ENCODE data around the gene PPP1R27.

The PPP1R27 gene

DNA sequence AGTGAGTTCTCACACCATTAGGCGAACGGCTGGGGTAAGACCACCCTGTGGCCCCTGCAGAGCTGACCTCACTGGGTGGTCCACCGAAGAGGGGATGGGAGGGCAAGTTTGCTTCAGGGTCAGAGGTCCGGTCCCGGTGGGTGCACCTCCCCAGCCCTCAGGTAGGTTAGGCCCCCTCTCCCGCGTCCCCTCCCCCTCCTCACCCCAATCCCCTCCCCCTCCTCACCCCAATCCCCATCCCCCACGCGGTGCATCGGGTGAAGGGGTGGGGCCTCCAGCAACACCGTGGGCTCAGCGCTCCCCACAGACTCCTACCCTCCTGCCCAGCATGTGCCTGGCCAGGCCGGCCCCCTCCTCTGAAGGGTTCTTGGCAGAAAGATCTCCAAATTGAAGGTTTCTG lies 15.1 kb downstream of the PPP1R27 start:
- no peak for DNase-seq

DNA sequence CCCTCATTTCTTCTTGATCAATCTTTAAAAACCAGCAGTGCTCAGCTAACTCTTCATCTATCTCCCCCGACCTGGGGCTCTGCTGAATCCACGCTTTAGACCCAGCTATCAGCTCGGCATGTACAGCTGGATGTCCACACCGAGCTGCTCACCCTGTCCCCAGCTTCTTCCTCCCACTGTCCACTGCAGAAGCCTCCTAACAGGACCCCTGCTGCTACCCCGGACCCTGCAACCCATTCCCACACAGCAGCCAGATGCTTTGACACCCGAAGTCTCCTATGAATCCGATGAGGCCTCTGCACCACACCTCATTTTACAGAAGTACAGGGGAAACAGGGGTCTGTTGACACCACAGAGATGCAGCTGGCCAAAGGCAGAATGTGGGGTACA lies 17.1 kb downstream of the PPP1R27 start:
- no peak for DNase-seq

GRCh38 chr17:81815646-81815986 lies 19.2 kb downstream of the PPP1R27 start:
- no peak for DNase-seq

DNA sequence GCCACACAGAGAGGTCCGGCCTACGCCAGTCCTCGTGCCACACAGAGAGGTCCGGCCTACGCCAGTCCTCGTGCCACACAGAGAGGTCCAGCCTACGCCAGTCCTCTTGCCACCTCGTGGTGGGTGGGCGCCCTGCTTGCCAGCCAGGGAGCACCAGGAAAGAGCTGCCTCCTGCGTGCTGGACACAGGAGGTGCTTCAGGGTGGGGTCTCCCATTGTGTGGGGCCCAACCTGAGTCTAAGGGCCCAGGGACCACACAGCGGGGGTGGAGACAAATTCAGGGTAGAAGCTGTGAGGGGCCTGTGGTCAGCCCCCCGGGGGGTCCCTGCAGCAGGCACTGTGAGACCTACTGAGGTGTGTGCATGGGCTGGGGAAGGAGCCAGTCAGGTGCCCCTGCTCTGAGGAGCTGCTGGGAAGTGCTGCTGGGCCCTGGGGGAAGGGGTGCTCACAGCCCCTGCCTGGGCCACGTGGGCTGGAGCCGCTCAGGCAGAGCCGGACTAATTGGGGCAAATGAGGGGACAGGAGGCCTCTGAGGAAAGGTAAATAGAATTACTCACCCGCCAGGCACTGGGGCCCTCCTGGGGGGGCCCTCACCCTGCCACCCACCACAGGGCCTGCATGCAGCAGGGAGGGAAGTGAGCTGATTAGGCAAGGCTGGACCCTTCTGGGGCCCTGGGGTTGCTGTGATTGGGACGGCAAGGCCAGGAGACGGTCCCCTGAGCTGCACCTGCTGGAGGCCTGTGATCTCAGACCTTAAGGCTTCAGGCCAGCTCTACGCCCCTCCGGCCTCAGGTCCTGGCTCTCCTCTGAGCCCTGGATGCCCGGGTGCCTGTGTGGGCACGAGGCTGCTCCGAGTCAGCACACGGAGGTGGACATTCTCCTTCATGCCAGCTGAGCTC lies 19.9 kb downstream of the PPP1R27 start:
- DNase-seq: no peak

DNA sequence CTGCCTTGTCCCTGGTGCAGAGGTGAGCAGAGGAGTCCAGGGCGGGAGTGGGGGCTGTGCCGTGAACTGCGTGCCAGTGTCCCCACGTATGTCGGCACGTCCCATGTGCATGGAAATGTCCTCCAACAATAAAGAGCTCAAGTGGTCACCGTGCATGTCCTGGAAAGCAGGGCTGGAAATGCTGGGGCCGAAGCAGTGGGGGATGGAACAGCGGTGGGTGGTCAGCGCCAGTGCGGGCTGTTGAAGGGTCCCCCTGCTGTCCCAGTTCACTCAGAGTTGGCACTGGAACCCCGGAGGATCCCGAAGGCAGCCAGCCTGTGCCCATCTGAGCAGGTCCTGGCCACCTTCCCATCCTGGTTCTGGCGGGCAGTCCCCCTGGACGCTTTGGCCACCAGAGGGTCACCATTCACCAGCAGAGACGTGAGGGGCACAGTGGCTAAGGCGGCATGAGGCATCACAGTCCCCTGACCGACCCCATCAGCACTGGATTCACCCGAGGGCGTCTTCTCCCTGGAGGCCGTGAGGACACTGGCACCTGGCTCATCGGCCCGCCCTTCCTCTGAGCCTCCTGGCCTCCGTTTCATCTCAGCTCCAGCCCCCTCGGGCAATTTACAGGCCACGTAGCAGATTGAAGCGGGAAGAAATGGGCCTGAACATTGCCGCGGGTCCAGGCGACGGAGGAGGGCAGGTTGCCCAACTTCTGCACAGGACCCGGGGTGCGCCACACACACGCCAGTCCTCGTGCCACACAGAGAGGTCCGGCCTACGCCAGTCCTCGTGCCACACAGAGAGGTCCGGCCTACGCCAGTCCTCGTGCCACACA lies 20.8 kb downstream of the PPP1R27 start:
- no peak for DNase-seq

DNA sequence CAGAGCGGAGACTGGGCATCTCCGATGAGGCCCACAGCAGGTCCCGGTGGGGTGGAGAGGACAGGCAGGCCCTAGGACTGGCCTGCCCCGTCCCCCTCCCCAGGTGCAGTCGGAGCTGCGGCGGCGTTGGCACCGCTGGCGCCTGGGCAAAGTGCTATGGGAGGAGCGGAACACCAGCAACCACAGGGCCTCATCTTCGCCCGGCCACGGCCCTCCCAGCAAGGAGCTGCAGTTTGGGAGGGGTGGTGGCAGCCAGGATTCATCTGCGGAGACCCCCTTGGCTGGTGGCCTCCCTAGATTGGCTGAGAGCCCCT lies 21.5 kb downstream of the PPP1R27 start:
- no peak for DNase-seq

GRCh38 chr17:81812571-81813370 lies 22.1 kb downstream of the PPP1R27 start:
- no peak for DNase-seq

- DNase-seq: no peak
These were observed 22.9 kb downstream of the PPP1R27 start for GRCh38 chr17:81811705-81812570.

DNA sequence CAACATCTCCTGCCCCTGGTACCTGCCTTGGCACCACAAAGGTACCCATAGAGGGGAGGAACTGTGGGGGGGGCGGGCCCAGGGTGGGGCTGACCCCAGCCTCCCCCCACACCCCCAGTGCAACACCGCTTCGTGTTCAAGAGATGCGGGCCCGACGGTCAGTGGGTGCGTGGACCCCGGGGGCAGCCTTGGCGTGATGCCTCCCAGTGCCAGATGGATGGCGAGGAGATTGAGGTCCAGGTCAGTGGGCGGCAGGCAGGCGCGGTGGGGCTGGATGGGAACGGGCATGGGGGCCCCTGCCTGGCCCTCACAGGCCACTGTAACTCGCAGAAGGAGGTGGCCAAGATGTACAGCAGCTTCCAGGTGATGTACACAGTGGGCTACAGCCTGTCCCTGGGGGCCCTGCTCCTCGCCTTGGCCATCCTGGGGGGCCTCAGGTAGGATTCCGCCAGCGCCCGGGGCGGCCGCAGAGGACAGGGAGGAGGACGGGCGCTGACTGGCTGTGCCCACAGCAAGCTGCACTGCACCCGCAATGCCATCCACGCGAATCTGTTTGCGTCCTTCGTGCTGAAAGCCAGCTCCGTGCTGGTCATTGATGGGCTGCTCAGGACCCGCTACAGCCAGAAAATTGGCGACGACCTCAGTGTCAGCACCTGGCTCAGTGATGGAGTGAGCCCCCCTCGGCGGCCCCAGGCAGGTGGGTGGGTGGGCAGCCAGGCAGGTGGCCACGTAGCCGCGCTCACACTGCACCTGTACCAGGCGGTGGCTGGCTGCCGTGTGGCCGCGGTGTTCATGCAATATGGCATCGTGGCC lies 23.8 kb downstream of the PPP1R27 start:
- no peak for DNase-seq

- DNase-seq: no peak
These were observed 24.4 kb downstream of the PPP1R27 start for GRCh38 chr17:81810476-81810875.

GRCh38 chr17:81809556-81809998 lies 25.3 kb downstream of the PPP1R27 start:
- DNase-seq: no peak

- no peak for DNase-seq
These were observed 25.9 kb downstream of the PPP1R27 start for GRCh38 chr17:81808778-81809555.

GRCh38 chr17:81807839-81808238 lies 27.0 kb downstream of the PPP1R27 start:
- DNase-seq: no peak

GRCh38 chr17:81807210-81807719 lies 27.6 kb downstream of the PPP1R27 start:
- DNase-seq: no peak

GRCh38 chr17:81806461-81807209 lies 28.2 kb downstream of the PPP1R27 start:
- no peak for DNase-seq

GRCh38 chr17:81805707-81806460 lies 29.0 kb downstream of the PPP1R27 start:
- no peak for DNase-seq

GRCh38 chr17:81804559-81805399 lies 30.1 kb downstream of the PPP1R27 start:
- no peak for DNase-seq

Data from DMS 273 treated with DMSO at 0.1 percent for 48 hours (cell line).